ENCODE measurements around the gene MIAT. TPM values are rescaled to one million over a fixed set of nuclear protein-coding genes. Genes with fewer than 3 reads are reported as not detected.

MIAT gene
- total and polyA plus RNA-seq, 12 donors: 0.03 to 1.6 (median 0.45) TPM

GRCh38 chr22:26685601-26686000 lies 28.2 kb downstream of the MIAT start:
- no peak for ATAC-seq
- peaks cover 0 to 8% (median 0%) of the 10 kb centered on the region in 11 donors for H3K9me3 ChIP-seq
- no peak overlapping the region for H3K27ac ChIP-seq
- H3K27me3 ChIP-seq: no peaks in the 10 kb centered on the region
- H3K4me1 ChIP-seq: peaks cover 0 to 19% (median 2%) of the 10 kb centered on the region in 9 donors
- H3K4me3 ChIP-seq: no peak overlapping the region
- no peak for TF ChIP-seq CTCF (IDR thresholded peaks at IDR 0.05)
- DNase-seq: no peak
- intact Hi-C loops (cut with DNase I): loop anchor here in 2 of 10 donors (10.0 kb wide), 2 partner anchors 69 to 1119 kb away; partner anchors contain the start of gene MN1 (in 1 of the 2)
- WGBS, 2 donors: 84 to 86% methylated on average over 6 of the region's 6 CpGs
- peaks cover 0 to 22% (median 5%) of the 10 kb centered on the region in 9 donors for H3K36me3 ChIP-seq

- TF ChIP-seq CTCF (IDR thresholded peaks at IDR 0.05): no peak
- H3K4me3 ChIP-seq: no peak overlapping the region
- ATAC-seq (no peak), DNase-seq (no peak)
- H3K36me3 ChIP-seq: peaks cover 0 to 9% (median 0%) of the 10 kb centered on the region in 9 donors
- H3K27me3 ChIP-seq: no peaks in the 10 kb centered on the region
- intact Hi-C loops (cut with DNase I): loop anchor here in 2 of 10 donors (10.0 kb wide), 2 partner anchors 67 to 1117 kb away; partner anchors contain the start of gene MN1 (in 1 of the 2)
- peaks cover 0 to 12% (median 8%) of the 10 kb centered on the region in 9 donors for H3K4me1 ChIP-seq
- H3K9me3 ChIP-seq: peaks cover 0 to under 1% (median 0%) of the 10 kb centered on the region in 11 donors
- no peak overlapping the region for H3K27ac ChIP-seq
Measured at GRCh38 chr22:26687439-26687838, 30.1 kb downstream of the MIAT start.

- intact Hi-C loops (cut with DNase I): loop anchor here in 2 of 10 donors (10.0 kb wide), 2 partner anchors 65 to 1115 kb away; partner anchors contain the start of gene MN1 (in 1 of the 2)
Measured at GRCh38 chr22:26689513-26690301, 32.3 kb downstream of the MIAT start.

More at GRCh38 chr22:26689513-26690301, 32.3 kb downstream of the MIAT start:
- peaks cover 0 to 14% (median 3%) of the 10 kb centered on the region in 9 donors for H3K36me3 ChIP-seq
- no peak overlapping the region for H3K4me3 ChIP-seq
- H3K27me3 ChIP-seq: no peaks in the 10 kb centered on the region
- whole genome bisulfite sequencing, 2 donors: 70 to 71% methylated on average over 12 of the region's 12 CpGs
- no peak for TF ChIP-seq CTCF (IDR thresholded peaks at IDR 0.05)
- H3K9me3 ChIP-seq: peaks cover 0 to 7% (median 0%) of the 10 kb centered on the region in 11 donors
- ATAC-seq: no peak
- no peak overlapping the region for H3K27ac ChIP-seq
- peaks cover 0 to 12% (median 8%) of the 10 kb centered on the region in 9 donors for H3K4me1 ChIP-seq
- no peak for DNase-seq

Measured in heart right ventricle (tissue), 16 donors.